Adrenal gland (tissue), 5 donors: Measurements from ENCODE around the gene TRIO.

Experiments
- CTCF ChIP-seq, 6 experiments: fragments of 450-650 bp in 4 of 6; fragments of 200-600 bp in 2 of 6; sonication (generic) in 1 of 6; IDR thresholded peaks; 1 replicate in 5 of 6; 2 replicates in 1 of 6; pipeline versions ENCODE4 v1.5.1 to v1.8.0; 2016 to 2021; ENCODE audit warnings: antibody characterized with exemption in 6 of 6, mild to moderate bottlenecking in 2 of 6, moderate library complexity in 1 of 6
- POLR2A ChIP-seq, 2 donors: fragments of 450-650 bp; IDR thresholded peaks; one replicate each; pipeline ENCODE4 v1.6.1; 2017; ENCODE audit warnings: antibody characterized with exemption in 2 of 2, mild to moderate bottlenecking in 2 of 2, moderate library complexity in 1 of 2
- donor health status: DM: no; HTN: no; CAD: no.

- TF ChIP-seq CTCF (IDR thresholded peaks at IDR 0.05) (no peak), POLR2A (IDR thresholded peaks at IDR 0.05) (no peak)
Observed at GRCh38 chr5:14189680-14190079, 46.5 kb downstream of the TRIO start.
